OCI-LY3 (cell line): ENCODE data around the gene IFNLR1.

Source experiments
- EZH2phosphoT487 ChIP-seq: fragments of 200-600 bp; shearing (Covaris generic); IDR thresholded peaks from 2 replicates; pipeline ENCODE4 v1.6.1; 2018; ENCODE audit warnings: antibody characterized with exemption, mixed run types, low read depth
- TF ChIP-seq, protein P1 (sequence below): fragments of 200-600, 300-600 bp; sonication (generic); IDR thresholded peaks from 2 replicates; pipeline ENCODE4 v1.5.1; 2014; ENCODE audit warnings: antibody characterized with exemption, low read length, low read depth

DNA sequence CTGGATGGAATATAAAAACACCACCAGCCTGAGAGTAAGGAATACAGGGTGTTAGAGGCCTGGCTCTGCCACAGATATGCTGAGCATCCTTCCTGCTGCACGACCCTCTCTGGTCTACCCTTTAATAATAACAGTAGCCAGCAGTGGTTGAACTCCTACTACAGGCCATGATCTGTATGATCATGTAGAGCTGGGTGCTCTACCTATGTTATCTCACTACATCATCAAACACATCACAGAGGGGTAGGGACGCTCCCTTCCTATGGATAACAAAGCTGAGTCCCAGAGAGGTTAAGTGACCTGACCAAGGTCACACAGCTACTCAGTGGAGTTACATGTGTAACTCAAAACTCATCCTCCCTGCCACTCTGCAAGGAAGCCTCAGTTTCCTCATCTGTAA, 62.1 kb downstream of the IFNLR1 start:
- TF ChIP-seq EZH2phosphoT487 = no peak
- TF ChIP-seq, protein P1, sequence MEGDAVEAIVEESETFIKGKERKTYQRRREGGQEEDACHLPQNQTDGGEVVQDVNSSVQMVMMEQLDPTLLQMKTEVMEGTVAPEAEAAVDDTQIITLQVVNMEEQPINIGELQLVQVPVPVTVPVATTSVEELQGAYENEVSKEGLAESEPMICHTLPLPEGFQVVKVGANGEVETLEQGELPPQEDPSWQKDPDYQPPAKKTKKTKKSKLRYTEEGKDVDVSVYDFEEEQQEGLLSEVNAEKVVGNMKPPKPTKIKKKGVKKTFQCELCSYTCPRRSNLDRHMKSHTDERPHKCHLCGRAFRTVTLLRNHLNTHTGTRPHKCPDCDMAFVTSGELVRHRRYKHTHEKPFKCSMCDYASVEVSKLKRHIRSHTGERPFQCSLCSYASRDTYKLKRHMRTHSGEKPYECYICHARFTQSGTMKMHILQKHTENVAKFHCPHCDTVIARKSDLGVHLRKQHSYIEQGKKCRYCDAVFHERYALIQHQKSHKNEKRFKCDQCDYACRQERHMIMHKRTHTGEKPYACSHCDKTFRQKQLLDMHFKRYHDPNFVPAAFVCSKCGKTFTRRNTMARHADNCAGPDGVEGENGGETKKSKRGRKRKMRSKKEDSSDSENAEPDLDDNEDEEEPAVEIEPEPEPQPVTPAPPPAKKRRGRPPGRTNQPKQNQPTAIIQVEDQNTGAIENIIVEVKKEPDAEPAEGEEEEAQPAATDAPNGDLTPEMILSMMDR = no peak
